BLaER1 treated with 17β-estradiol and CSF1 and Interleukin-3, amounts not matched to agents 10 nM and 100 nM (cell line): ENCODE results near the gene VSTM2L.

Experiments used
- H3K27ac ChIP-seq, 11 experiments: shearing (Covaris generic); formaldehyde crosslinking; 2 replicates each; pipeline ENCODE4 v1.8.1; 2022
- H3K27me3 ChIP-seq, 11 experiments: shearing (Covaris generic); formaldehyde crosslinking; 2 replicates each; pipeline ENCODE4 v1.8.1; 2022
- H3K36me3 ChIP-seq, 11 experiments: shearing (Covaris generic); formaldehyde crosslinking; 2 replicates each; pipeline ENCODE4 v1.8.1; 2022
- H3K4me1 ChIP-seq, 10 experiments: shearing (Covaris generic); formaldehyde crosslinking; 2 replicates each; pipeline ENCODE4 v1.8.1; 2022
- H3K4me2 ChIP-seq, 11 experiments: shearing (Covaris generic); formaldehyde crosslinking; 2 replicates each; pipeline ENCODE4 v1.8.1; 2022
- H3K4me3 ChIP-seq, 10 experiments: shearing (Covaris generic); formaldehyde crosslinking; 2 replicates each; pipeline ENCODE4 v1.8.1; 2022
- H3K9ac ChIP-seq, 11 experiments: shearing (Covaris generic); formaldehyde crosslinking; 2 replicates each; pipeline ENCODE4 v1.8.1; 2022
- H3K9me3 ChIP-seq, 11 experiments: shearing (Covaris generic); formaldehyde crosslinking; replicated peaks in 1 of 11; 2 replicates each; pipeline ENCODE4 v1.8.1; 2022
- H4K20me1 ChIP-seq, 11 experiments: shearing (Covaris generic); formaldehyde crosslinking; 2 replicates each; pipeline ENCODE4 v1.8.1; 2022
- Cebpa-rat ChIP-seq, 11 experiments: shearing (Covaris generic); IDR thresholded peaks; 2 replicates each; pipeline ENCODE4 v1.8.1; 2022

The VSTM2L gene

GRCh38 chr20:37876863-37877262 lies 26.1 kb upstream of the VSTM2L start:
- no peak overlapping the region for H3K27ac ChIP-seq
- peaks cover 0 to 19% (median 9%) of the 10 kb centered on the region in 10 experiments; a peak in 12 of 20 replicates for H3K4me1 ChIP-seq
- H4K20me1 ChIP-seq, result peaks cover 0 to 11% (median 0%) of the 10 kb centered on the region in 11 experiments; a peak in 4 of 22 replicates
- no peaks in the 10 kb centered on the region for H3K27me3 ChIP-seq
- no peak overlapping the region for H3K9ac ChIP-seq
- H3K4me2 ChIP-seq, result no peak overlapping the region
- H3K36me3 ChIP-seq, result peaks cover 25 to 41% (median 36%) of the 10 kb centered on the region in 11 experiments
- no peak for TF ChIP-seq Cebpa-rat (IDR thresholded peaks at IDR 0.05)
- no peak overlapping the region for H3K4me3 ChIP-seq
- H3K9me3 ChIP-seq, result no peaks in the 10 kb centered on the region

GRCh38 chr20:37877832-37878772 lies 24.8 kb upstream of the VSTM2L start:
- Histone ChIP-seq H3K4me3 (no peak overlapping the region), H4K20me1 (peaks cover 0 to 11% (median 0%) of the 10 kb centered on the region in 11 experiments; a peak in 4 of 22 replicates), H3K9me3 (no peaks in the 10 kb centered on the region), H3K4me1 (peaks cover 0 to 19% (median 9%) of the 10 kb centered on the region in 10 experiments; a peak in 12 of 20 replicates), H3K9ac (peak overlapping the region in 2 of 11 experiments; percentile 10 to 37; a peak in 1 of 22 replicates), H3K27ac (0 out of 22 replicates have a peak overlapping the region, but pooled peaks of 1 of the 11 experiments have one; percentile 6), H3K4me2 (peak overlapping the region in 6 of 11 experiments; percentile 0 to 43 (median 34); a peak in 8 of 22 replicates), H3K36me3 (peaks cover 17 to 28% (median 24%) of the 10 kb centered on the region in 11 experiments), H3K27me3 (no peaks in the 10 kb centered on the region)
- TF ChIP-seq Cebpa-rat (IDR thresholded peaks at IDR 0.05), result no peak

DNA sequence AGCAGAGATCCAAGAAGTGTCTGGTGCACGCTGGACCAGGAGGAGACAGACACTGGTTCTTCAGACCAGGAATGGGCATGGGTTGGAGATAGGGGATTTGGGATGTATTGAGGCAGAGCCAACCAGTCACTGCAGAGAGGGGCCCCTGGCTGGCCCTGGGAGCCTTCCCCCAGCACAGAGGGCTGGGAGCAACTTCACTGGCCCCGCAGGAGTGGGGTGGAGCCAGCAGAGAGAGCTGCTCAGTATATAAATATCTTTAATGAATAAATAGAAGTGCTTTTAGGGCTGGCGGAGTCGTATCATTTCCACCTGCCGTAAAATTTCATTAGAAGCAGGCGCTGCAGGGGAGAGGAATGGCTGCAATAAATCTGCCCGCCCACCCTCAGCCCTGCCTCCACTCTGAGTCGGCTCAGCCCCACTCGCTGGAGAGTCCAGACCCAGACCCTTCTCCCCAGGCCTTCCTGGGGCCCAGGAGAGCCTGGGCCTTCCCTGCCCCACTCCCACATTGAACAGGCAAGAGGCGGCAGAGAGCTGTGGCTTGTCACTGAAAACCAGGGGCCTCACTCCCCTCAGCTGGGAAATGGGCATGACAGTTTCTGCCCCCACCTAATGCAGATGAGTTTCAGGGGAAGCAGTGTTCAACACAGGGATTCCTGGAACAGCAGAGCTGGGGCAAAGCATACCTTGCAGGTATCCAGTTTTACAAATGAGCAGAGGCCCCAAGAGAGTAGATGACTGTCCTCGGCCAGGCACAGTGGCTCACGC lies 23.9 kb upstream of the VSTM2L start:
- Histone ChIP-seq H3K36me3 (peaks cover 8 to 19% (median 15%) of the 10 kb centered on the region in 11 experiments; a peak in 21 of 22 replicates), H4K20me1 (peaks cover 0 to 11% (median 0%) of the 10 kb centered on the region in 11 experiments; a peak in 4 of 22 replicates), H3K9ac (no peak overlapping the region), H3K9me3 (no peaks in the 10 kb centered on the region), H3K27me3 (no peaks in the 10 kb centered on the region), H3K4me2 (no peak overlapping the region), H3K4me1 (peaks cover 0 to 19% (median 9%) of the 10 kb centered on the region in 10 experiments; a peak in 12 of 20 replicates), H3K27ac (no peak overlapping the region), H3K4me3 (no peak overlapping the region)
- no peak for TF ChIP-seq Cebpa-rat (IDR thresholded peaks at IDR 0.05)

DNA sequence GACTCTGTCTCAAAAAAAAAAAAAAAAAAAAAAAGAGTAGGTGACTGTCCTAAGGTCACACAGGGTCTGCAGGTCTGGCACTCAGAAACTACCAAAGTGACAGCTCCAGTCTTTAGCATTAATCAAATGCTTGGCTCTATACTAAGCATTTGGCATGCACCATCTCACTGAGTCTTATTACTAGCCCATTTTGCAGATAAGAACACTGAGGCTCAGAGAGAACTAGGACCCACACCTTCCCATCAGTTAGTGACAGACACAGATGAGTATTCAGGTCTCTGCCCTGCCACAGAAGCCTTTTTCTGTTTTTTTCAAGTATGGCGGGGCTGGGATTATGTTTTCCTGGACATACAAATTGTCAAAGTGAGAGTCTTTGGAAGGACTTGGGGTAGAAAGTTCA lies 23.1 kb upstream of the VSTM2L start:
- Histone ChIP-seq H3K4me2 (no peak overlapping the region), H3K4me3 (no peak overlapping the region), H3K4me1 (peaks cover 0 to 19% (median 9%) of the 10 kb centered on the region in 10 experiments; a peak in 12 of 20 replicates), H3K27ac (no peak overlapping the region), H3K27me3 (no peaks in the 10 kb centered on the region), H4K20me1 (peaks cover 0 to 11% (median 0%) of the 10 kb centered on the region in 11 experiments; a peak in 4 of 22 replicates), H3K36me3 (peaks cover 0 to 11% (median 6%) of the 10 kb centered on the region in 11 experiments; a peak in 11 of 22 replicates), H3K9me3 (no peaks in the 10 kb centered on the region), H3K9ac (no peak overlapping the region)
- TF ChIP-seq Cebpa-rat (IDR thresholded peaks at IDR 0.05), result no peak

GRCh38 chr20:37880726-37881591 lies 22.0 kb upstream of the VSTM2L start:
- Histone ChIP-seq H3K4me1 (peaks cover 0 to 19% (median 9%) of the 10 kb centered on the region in 10 experiments; a peak in 12 of 20 replicates), H3K4me2 (0 out of 22 replicates have a peak overlapping the region, but pooled peaks of 1 of the 11 experiments have one; percentile 19), H3K9ac (no peak overlapping the region), H3K36me3 (no peaks in the 10 kb centered on the region; a peak in 1 of 22 replicates), H3K27me3 (no peaks in the 10 kb centered on the region), H3K4me3 (no peak overlapping the region), H4K20me1 (peaks cover 0 to 8% (median 0%) of the 10 kb centered on the region in 11 experiments; a peak in 3 of 22 replicates), H3K27ac (no peak overlapping the region), H3K9me3 (no peaks in the 10 kb centered on the region)
- TF ChIP-seq Cebpa-rat (IDR thresholded peaks at IDR 0.05), result no peak

GRCh38 chr20:37881601-37882343 lies 21.2 kb upstream of the VSTM2L start:
- Histone ChIP-seq H3K27me3 (no peaks in the 10 kb centered on the region), H3K36me3 (no peaks in the 10 kb centered on the region), H3K4me1 (peaks cover 0 to 17% (median 9%) of the 10 kb centered on the region in 10 experiments; a peak in 12 of 20 replicates), H4K20me1 (peaks cover 0 to 8% (median 0%) of the 10 kb centered on the region in 11 experiments; a peak in 3 of 22 replicates), H3K4me3 (no peak overlapping the region), H3K9me3 (no peaks in the 10 kb centered on the region), H3K4me2 (no peak overlapping the region), H3K27ac (no peak overlapping the region), H3K9ac (no peak overlapping the region)
- no peak for TF ChIP-seq Cebpa-rat (IDR thresholded peaks at IDR 0.05)

- H3K36me3 ChIP-seq, result no peaks in the 10 kb centered on the region
- H3K27me3 ChIP-seq, result no peaks in the 10 kb centered on the region
- H3K27ac ChIP-seq, result no peak overlapping the region
- TF ChIP-seq Cebpa-rat (IDR thresholded peaks at IDR 0.05), result no peak
- H3K9ac ChIP-seq, result no peak overlapping the region
- H3K4me1 ChIP-seq, result peaks cover 0 to 7% (median under 1%) of the 10 kb centered on the region in 10 experiments; a peak in 9 of 20 replicates
- peaks cover 0 to 5% (median 0%) of the 10 kb centered on the region in 11 experiments; a peak in 3 of 22 replicates for H4K20me1 ChIP-seq
- H3K9me3 ChIP-seq, result no peaks in the 10 kb centered on the region
- H3K4me3 ChIP-seq, result no peak overlapping the region
- H3K4me2 ChIP-seq, result no peak overlapping the region
Measured at GRCh38 chr20:37882961-37883712, 19.8 kb upstream of the VSTM2L start.
